HG02973 (cell line): ENCODE data around the gene MMAA.
"Not testable (repeated sequence)": the region's sequence is repeated elsewhere in the genome, so short reads cannot be mapped to it uniquely, and the experiment has no call there.

ENCODE experiments used
- ATAC-seq: cut with Tn5 transposase; IDR thresholded peaks from one replicate; pipeline ENCODE4 v1.9.1; 2021; ENCODE audit warnings: moderate library complexity; ENCODE audit not compliant: unreplicated experiment

The MMAA gene

DNA sequence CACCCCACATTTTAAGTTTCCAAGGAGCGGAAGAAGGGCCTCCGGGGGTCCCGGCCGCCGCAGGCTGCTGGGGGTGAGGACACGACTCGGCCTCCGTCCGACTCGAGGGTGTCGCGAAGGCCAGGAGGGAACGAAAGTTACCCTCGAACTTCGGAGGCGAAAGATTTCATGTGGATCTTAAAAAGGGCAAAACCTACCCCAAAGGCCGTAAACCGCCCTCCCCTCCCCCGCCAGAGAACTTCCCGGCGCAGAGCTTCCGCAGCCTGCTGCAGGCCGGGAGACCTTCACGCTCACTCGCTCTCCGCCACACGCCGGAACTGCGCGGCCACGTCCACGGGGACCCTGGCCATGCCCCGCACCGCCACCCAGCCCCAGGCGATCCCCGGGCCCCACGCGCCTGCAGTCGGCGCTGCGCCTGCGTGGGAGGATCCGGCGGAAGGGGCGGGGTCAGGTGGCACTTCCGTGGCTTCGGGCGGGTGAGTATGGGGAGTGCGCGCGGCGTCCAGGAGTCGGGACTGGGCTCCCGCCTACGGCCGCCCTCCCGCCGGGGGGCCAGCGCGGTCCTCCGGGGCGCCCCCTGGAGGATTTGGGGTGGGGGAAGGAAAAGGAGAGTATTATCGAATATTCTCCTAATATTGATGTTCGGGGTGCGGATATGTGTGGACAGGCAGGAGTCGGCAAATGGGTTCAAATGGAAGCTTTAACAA is at the start of gene MMAA:
TSS of gene MMAA (plus strand) at position 454 of the 707 bp plus-strand sequence. CDS start 19,755 bp downstream, outside the sequence.
- ATAC-seq: peak; percentile 86

DNA sequence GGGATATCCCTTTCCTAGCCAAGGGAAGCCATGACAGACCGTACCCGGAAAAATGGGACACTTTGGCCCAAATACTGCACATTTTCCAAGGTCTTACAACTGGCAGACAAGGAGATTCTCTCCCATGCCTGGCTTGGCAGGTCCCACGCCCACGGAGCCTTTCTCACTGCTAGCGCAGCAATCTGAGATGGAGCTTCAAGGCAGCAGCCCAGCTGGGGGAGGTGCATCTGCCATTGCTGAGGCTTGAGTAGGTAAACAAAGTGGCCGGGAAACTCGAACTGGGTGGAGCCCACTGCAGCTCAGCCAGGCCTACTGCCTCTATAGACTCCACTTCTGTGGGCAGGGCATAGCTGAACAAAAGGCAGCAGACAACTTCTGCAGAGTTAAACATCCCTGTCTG is 44.6 kb upstream of the MMAA start:
- not testable (repeated sequence) for ATAC-seq

DNA sequence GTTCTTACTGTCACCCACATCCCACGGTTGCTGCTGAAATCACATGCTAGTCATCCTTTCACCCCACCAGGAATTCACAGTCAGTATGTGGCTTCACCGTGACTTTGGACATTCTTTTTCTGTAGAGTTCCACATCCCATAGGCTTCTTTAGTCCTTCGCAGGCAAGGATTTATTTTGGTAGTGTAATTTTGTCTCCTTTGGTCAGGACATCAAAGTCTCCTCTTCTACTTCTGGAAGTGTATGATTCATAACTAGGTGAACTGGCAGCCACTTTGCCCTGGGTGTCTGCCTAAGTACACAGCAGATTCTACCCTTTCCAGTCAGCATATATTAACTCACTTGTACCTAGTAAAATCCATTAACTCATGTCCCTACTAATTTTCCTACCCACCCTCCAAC is 38.3 kb upstream of the MMAA start:
- no peak for ATAC-seq

DNA sequence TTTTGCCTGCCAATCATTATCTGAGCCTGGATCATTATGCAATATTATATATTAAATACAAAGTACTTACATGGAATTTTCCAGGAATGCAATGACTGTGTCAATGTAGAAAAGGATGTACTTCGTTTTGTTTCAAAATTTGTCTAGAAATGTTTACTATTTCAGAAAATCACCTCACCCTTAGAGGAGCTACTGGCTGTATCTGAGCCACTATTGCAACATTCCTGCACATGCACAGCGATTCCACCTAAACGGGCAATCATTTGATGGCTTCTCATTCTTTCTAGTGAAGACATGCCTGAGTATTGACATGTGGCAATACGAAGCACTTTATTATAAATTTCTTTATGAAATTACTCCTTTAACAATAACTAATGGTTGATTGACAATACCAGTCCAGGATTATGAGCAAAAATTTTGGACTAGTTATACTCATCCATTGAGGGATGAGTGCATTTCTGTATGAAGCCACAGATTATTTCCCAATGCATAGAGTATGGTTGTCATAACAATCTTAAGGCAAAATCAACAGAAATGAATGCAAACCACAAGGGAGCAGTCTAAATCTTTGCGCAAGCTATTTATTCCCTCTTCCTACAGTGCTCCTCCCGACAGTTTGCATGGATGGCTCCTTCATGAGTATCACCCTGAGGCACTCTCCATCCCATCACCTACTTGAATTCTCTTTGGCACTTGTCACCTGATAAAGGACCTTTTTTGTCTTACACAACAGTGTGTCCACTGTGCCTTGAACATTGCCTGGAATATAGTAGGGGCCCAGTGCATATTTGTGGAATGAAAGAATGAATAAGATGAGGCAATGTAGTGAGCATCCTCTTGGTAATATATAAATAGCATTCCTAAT is 35.8 kb upstream of the MMAA start:
- ATAC-seq: no peak

DNA sequence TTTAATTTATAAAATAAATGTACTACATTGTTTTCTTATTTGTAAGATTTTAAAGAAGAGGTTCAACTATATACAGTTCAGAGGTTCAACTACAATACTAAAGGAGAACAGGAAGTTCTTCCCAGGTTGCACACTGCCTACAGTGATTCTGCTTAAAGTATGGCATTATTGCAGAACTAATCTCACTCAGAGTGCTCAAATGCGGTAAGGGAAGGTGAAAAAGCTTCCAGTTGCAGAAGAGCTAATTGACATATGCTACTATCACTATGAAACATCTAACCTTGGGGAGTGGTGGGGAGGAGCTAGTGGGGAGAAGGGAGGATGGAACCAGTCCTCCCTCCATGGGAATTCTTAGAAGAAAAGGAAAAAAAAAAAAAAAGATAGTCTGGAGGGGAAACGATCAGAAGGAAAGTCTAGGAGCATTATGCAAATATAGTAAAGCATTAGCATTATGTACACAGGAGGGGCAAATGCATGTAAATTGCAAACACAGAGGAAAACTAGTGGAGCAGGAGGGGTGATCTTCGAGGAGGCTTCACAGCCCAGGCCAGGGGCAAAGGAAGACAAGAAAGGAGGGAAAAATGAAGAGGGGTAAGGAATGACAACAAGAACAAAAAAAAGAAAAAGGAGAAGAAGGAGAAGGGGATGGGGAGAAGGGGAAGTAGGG is 32.0 kb upstream of the MMAA start:
- ATAC-seq: no peak

DNA sequence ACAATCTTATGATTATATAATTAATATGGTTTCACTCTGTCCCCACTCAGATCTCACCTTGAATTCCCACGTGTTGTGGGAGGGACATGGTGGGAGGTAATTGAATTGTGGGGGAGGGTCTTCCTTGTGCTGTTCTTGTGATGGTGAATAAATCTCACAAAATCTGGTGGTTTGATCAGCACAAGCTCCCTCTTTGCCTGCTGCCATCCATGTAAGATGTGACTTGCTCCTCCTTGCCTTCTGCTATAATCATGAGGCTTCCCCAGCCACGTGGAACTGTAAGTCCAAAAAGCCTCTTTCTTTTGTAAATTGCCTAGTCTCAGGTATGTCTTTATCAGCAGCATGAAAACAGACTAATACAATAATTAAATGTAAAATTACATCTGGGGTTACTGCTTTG is 29.8 kb upstream of the MMAA start:
- ATAC-seq: not testable (repeated sequence)

DNA sequence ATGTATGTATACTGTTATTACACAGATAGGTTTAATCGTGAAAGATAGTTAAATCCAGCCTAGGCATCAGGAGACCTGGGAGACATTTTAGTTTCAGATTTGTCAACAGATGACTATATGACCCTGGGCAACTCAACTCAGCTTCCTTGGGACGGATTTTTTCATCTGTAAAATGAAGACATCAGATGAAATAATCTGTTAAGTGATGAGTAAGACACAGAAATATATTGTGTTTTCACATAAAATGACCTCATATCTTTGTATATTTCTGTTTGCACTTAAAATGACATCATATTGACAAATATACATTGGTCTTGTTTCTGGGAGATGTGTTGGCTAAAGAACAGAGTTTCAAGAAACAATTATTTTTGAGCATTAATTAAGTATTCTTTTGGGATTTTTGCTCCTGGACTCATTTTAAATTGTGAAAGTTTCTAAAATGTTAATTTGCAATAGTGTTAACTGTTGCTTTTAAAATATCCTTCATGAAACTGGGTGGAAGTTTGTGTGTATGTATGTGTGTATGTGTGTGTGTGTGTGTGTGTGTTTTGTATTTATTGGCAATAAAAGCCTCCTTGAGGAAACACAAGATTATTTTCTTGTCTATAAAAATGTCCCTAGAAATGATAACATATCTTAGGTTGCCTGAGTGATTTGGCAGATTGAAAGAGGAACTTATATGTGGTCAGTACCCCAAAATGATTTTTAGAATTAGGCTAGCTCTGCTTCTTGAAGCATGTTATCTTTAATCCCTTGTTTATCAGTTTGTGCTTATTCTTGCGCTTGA is 29.1 kb upstream of the MMAA start:
- ATAC-seq: no peak

DNA sequence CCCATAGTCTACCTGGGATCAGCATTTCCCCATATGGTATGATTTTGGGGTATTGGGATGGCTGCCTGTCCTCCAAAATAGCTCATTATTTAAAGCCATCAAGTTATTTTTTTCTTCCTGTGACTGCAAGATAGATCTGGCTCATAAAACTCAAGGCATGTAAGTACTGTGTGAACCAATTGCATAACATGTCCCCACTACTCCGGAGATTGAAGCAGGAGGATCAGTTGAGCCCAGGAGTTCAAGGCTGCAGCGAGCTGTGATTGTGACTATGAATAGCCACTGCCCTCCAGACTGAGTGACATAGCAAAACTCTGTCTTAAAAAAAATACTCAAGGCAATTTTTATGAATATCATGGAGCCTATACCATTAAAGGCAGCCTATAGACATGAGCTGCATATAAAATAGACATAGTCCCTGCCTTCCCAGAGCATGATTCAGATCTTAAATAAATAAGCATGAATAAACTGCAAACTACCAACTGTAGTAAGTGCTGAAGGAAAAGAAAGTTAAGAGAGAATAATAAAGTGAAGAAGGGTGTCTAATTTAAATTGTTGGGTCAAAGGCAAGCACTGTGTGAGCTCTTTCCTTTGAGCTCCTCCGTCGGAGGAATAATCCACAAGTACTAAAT is 16.9 kb upstream of the MMAA start:
- ATAC-seq: no peak

DNA sequence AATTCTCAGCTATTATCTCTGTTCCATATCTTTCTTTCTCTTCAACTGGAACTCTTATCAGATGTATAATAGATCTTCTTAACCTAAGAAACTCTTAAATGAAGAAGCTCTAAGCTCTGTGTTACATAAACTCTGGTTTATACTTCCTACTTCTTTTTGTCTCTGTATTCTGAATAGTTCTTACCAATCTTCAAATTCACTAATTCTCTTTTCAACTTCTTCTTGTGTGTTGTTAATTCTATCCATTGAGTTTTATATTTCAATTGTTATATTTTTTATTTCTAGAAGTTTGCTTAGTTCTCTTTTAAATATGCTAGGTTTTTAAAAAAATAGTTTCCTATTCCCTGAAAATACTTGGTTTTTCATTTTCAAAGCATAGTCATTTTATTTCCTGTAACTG is 13.2 kb upstream of the MMAA start:
- no peak for ATAC-seq

DNA sequence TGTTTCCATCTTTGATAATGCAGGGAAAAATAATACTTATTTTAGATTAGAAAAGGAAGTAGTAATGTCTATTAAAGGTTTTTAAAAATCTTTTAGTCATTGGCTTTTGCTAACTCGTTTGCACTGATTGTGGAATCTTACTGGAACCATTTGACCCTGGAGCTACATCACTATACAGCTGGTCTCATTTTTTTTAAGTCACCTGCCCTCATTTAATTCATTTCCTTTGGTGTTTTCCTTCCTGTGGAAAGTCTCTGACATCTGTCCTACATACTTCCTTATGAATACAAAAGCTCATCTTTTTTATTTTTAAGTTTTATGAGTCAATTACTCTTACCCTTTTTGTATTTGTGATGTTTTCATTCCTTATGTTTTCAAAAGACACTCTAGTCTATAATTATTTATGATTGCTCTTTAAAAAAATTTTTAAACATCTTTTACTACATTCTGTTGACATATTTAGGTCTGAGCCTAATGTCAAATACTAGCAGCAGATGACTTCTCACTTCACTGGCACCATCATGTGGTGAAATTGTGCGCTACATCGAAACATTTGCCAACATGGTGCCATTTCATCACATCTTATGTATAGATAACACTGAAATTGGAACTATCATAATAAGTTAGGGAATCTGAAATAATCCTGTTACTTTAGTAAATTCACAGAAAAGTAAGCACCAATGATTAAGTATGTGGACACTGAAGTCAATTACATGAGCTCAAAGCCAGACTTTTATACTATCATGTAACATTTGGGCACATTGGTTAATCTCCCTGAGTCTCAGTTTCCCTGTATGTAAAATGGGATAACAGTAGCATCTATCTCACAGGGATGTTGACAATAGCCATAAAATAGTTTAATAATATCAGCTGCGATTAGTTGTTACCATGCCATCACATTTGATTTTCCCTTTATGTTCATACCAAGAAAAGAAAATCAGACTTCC is 9.4 kb upstream of the MMAA start:
- ATAC-seq: peak; percentile 62

DNA sequence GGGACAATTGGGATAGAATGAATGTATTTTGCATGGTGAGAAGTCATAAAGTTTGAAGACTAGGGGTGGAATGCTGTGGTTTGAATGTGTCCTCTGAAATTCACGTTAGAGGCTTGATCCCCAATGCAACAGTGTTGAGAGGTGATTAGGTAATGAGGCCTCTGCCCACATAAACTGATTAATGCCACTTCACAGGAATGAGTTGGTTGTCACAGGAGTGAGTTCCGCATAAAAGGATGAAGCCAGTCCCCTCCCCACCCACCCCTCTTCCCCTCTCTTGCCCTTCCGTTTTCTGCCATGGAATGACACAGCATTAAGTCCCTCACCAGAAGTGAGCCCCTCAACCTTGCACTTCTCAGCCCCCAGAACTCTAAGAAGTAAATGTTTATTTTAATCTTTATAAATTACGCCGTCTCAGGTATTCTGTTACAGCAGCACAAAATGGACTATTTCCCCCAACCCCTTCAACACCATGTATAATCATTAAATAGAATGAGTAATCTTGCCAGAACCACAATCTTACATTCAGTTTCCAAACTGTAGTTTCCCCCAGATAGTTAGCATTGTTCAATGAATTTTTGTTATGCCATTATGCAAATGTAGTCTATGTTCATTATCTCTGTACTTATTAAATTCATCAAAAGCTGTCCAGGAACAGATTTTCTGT is 5.5 kb upstream of the MMAA start:
- ATAC-seq: no peak

DNA sequence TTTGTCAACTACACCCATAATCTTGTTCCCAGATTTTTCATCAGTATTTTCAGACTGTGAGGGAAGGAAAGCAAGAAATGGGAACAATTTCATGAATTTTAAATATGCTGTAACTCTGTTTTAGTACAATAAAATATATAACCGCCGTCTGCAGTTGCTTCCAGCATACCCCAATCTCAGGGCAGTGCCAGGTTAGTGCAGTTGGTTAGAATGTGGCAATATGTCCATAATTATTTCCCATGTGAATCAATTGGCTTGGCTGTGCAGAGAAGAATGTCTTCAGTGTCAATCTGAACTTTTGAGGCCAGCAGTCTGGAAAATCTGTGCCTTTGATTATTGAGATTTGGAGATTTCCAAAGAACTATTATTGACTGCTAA is 5.0 kb upstream of the MMAA start:
- ATAC-seq: no peak

DNA sequence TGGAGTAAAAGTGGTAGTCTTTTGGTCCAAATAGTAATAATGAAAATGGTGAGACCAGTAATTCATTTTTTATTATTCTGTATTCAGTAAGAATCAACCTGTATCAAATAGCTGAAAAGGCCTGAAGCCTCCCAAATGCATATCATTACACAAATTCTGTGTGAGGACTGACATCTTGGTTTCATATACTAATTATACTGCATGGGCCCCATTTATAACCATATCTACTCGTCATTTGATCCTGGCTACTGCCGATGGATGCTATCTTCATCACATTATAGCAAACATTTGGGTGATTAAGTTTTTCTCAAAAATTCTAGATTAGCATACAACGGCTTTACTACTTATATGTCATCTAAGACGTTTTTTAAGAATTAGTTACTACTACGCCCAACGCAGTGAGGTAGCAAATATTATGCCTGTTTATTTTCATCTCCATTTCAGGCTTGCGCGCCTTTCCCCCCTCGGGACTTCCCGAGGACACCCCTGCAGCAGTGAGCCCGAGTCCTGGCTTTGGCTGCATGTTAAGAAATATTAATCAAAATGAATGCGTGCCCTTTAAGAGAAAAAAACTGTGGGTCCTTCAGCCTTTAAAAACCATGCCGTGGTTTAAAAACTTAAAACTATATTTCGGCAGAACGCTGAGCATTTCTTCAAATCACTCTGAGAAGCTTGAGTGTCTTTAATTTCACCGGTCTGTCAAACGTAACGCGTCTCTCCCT is 814 bp upstream of the MMAA start:
- no peak for ATAC-seq

DNA sequence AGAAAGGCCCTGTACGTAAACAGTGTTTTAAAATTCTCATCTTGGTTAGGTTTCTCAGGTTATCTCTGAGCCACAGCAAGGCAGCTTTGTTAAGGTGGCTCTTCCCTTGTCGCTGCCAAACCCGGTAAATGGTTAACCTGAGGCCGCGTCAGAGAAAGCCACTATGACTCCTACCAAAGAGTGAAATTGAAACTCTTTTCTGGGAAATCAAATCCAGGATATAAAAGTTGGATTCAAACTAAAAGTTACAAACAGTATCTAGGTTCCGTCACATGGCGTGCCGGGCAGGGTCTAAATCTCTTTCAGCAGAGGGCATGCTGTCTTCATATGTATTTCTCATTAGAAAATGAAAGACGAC is 433 bp downstream of the MMAA start:
- peak; percentile 55 for ATAC-seq

DNA sequence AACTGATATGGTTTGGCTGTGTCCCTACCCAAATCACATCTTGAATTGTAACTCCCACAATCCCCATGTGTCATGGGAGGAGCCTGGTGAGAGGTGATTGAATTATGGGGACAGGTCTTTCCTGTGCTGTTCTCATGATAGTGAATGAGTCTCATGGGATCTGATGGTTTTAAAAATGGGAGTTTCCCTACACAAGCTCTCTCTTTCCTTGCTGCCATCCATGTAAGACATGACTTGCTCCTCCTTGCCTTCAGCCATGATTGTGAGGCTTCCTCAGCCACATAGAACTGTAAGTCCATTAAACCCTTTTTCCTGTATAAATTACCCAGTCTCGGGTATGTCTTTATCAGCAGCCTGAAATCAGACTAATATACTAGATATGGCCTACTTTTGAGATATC is 2.9 kb downstream of the MMAA start:
- ATAC-seq: not testable (repeated sequence)

DNA sequence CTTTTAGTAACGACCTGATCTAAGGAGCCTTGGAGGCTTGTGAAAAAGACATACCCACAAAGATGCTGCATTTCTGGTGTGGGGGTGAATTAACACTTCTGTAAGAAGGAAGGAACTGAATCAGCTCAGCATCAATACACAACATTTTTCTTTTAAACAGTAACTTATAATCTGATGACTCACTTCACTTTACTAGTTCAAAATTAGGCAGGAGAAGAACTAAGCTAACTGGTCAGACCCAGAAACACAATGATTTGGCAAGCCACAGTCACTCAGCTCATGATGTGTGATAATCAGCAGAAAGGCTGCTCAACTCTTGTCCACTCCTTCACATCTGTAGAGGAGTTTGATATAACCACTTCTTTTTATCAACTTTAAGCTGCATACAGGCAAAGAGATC is 4.6 kb downstream of the MMAA start:
- peak; percentile 26 for ATAC-seq

DNA sequence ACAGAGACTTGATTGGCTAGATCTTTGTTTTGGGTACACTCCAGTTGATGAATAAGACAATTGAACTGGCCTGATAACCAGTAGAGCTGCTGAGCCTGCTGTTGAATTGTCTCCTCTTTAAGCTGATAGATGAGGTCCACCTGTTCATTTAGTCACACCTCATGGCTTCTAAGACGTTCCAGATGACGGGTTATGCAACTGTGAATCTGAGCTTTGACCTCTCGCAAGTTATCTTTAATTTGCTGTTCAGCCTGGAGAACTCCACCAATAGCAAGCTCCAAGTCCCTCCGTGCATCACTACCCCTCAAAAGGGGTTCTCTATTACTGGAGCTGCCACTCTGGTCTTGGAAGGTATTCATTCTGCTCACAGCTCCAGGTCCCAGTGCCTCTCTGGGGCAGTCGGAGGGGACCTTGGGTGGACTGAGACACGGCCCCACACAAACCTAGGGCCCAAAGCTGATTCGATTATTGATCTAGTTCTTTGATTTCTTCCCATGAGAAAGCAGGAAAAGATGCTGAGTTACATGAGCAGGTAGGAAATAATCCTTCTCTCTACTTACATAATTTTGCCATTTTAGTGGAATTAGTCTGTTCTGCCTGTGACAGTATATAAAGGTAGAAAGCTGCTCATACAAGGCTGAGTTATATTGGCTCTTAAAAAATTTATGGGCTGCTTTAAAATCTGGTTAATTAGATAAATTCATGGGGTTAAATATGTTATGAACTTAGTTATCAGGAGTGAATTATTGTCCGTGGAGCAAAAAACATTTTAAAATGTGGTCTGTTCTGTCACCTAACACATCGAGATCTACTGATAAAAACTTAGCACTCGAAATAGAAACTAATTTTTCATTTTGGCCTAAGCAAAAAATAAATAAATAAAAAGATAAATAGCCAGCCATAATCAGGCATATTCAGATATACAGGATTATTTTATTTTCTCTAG is 6.8 kb downstream of the MMAA start:
- ATAC-seq: no peak
